Measurements from ENCODE around the gene XRCC4. TPM values are rescaled to one million over a fixed set of nuclear protein-coding genes. Genes with fewer than 3 reads are reported as not detected.

XRCC4 gene
- total and polyA plus RNA-seq, 2 of the 13 experiments (the other 11 are each of a cell fraction or from before 2014, with no cell fraction given) = 2.8 to 12.6 TPM

DNA sequence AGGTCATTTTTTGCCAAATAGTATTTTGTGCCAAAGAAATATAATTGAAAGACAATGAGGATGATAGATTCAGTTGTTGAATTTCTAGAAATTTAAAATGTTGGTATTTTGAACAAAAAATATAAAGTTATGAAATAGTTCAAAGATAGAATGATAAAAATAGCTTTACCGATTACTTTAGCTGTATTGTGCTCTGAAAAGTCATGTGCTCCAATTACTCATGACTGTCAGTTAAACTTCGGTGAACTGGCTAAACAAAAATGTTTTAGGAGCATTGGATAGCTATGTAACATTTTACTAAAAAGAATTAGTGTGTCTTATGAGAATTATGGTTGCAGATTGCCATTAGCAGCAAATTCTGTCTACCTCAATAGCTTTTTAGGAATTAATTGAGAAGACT is 216.9 kb downstream of the XRCC4 start:
- ATAC-seq (no peak), DNase-seq (ENCODE audit: low spot score) (no peak), FAIRE-seq (no peak)
- no peak overlapping the region for H2AFZ ChIP-seq (ENCODE audit: low read length)
- no TSS peak for BruUV-seq (replicated peaks)
- 69% methylated on average over 2 of the region's 2 CpGs for WGBS (ENCODE audit: low lambda C conversion rate)
- ChIA-PET POLR2A (no interaction called here), CTCF (ENCODE audit: low intra/inter-chr PET ratio, low total read pairs) (no interaction called here)
- in situ Hi-C loops (cut with HindIII; ENCODE audit: extremely low pct_ligation_motif_present, low pct_unique_long_range_greater_than_20kb) (no loop called here), intact Hi-C loops (cut with micrococcal nuclease; ENCODE audit: unreplicated experiment) (no loop called here)
- no peaks in the 10 kb centered on the region for H3K27me3 ChIP-seq (ENCODE audit: control insufficient read depth in 1 of 2, insufficient read depth in 2 of 2, low read length in 2 of 2)
- H3K79me2 ChIP-seq (ENCODE audit: insufficient read depth, low read length) = no peaks in the 10 kb centered on the region
- no peaks in the 10 kb centered on the region for H4K20me1 ChIP-seq (ENCODE audit: insufficient read depth, low read length)
- no peaks in the 10 kb centered on the region for H3K36me3 ChIP-seq (replicated peaks in 1 of 2; ENCODE audit: control insufficient read depth in 1 of 2, insufficient read depth in 2 of 2, low read length in 2 of 2)
- no peak overlapping the region for H3K27ac ChIP-seq (ENCODE audit: extremely low read length, insufficient read depth, low read length)
- 0 out of 2 replicates have a peak, but pooled peaks cover 2% of the 10 kb centered on the region for H3K9me3 ChIP-seq (ENCODE audit: low read length)
- no peak overlapping the region for H3K4me2 ChIP-seq (ENCODE audit: low read depth, low read length)
- no peak overlapping the region for H3K4me3 ChIP-seq (replicated peaks in 1 of 3; ENCODE audit: insufficient read depth in 1 of 3, low read depth in 2 of 3, low read length in 3 of 3)
- peaks cover 9% of the 10 kb centered on the region for H3K4me1 ChIP-seq (ENCODE audit: insufficient read depth, low read length)
- no peak overlapping the region for H3K9ac ChIP-seq (ENCODE audit: insufficient read depth, low read depth, low read length)
- TF ChIP-seq KDM2A (CRISPR knock-in tag; IDR thresholded peaks at IDR 0.05; ENCODE audit: borderline replicate concordance, low read depth) (no peak), KLF12 (CRISPR knock-in tag; IDR thresholded peaks at IDR 0.05; ENCODE audit: borderline replicate concordance) (no peak), ZNF317 (CRISPR knock-in tag; IDR thresholded peaks at IDR 0.05) (no peak), CCDC6 (CRISPR knock-in tag; IDR thresholded peaks at IDR 0.05) (no peak), PPARG (CRISPR knock-in tag; conservative IDR thresholded peaks at IDR 0.05) (no peak), ZNF780A (CRISPR knock-in tag; IDR thresholded peaks at IDR 0.05) (no peak), SOX5 (CRISPR knock-in tag; IDR thresholded peaks at IDR 0.05; ENCODE audit: borderline replicate concordance) (no peak), ZNF431 (CRISPR knock-in tag; IDR thresholded peaks at IDR 0.05; ENCODE audit: borderline replicate concordance, low read depth) (no peak), RFX3 (CRISPR knock-in tag; IDR thresholded peaks at IDR 0.05) (no peak), PHF21A (CRISPR knock-in tag; IDR thresholded peaks at IDR 0.05) (no peak), ZNF749 (CRISPR knock-in tag; IDR thresholded peaks at IDR 0.05; ENCODE audit: borderline replicate concordance) (no peak), EED (CRISPR knock-in tag; IDR thresholded peaks at IDR 0.05) (no peak), ZSCAN12 (CRISPR knock-in tag; IDR thresholded peaks at IDR 0.05) (no peak)
- TF ChIP-seq, protein P1, sequence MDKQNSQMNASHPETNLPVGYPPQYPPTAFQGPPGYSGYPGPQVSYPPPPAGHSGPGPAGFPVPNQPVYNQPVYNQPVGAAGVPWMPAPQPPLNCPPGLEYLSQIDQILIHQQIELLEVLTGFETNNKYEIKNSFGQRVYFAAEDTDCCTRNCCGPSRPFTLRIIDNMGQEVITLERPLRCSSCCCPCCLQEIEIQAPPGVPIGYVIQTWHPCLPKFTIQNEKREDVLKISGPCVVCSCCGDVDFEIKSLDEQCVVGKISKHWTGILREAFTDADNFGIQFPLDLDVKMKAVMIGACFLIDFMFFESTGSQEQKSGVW (CRISPR knock-in tag; IDR thresholded peaks at IDR 0.05; ENCODE audit: borderline replicate concordance) = no peak
- TF ChIP-seq, protein P2, sequence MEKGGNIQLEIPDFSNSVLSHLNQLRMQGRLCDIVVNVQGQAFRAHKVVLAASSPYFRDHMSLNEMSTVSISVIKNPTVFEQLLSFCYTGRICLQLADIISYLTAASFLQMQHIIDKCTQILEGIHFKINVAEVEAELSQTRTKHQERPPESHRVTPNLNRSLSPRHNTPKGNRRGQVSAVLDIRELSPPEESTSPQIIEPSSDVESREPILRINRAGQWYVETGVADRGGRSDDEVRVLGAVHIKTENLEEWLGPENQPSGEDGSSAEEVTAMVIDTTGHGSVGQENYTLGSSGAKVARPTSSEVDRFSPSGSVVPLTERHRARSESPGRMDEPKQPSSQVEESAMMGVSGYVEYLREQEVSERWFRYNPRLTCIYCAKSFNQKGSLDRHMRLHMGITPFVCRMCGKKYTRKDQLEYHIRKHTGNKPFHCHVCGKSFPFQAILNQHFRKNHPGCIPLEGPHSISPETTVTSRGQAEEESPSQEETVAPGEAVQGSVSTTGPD (CRISPR knock-in tag; IDR thresholded peaks at IDR 0.05) = no peak
- TF ChIP-seq, protein P3, sequence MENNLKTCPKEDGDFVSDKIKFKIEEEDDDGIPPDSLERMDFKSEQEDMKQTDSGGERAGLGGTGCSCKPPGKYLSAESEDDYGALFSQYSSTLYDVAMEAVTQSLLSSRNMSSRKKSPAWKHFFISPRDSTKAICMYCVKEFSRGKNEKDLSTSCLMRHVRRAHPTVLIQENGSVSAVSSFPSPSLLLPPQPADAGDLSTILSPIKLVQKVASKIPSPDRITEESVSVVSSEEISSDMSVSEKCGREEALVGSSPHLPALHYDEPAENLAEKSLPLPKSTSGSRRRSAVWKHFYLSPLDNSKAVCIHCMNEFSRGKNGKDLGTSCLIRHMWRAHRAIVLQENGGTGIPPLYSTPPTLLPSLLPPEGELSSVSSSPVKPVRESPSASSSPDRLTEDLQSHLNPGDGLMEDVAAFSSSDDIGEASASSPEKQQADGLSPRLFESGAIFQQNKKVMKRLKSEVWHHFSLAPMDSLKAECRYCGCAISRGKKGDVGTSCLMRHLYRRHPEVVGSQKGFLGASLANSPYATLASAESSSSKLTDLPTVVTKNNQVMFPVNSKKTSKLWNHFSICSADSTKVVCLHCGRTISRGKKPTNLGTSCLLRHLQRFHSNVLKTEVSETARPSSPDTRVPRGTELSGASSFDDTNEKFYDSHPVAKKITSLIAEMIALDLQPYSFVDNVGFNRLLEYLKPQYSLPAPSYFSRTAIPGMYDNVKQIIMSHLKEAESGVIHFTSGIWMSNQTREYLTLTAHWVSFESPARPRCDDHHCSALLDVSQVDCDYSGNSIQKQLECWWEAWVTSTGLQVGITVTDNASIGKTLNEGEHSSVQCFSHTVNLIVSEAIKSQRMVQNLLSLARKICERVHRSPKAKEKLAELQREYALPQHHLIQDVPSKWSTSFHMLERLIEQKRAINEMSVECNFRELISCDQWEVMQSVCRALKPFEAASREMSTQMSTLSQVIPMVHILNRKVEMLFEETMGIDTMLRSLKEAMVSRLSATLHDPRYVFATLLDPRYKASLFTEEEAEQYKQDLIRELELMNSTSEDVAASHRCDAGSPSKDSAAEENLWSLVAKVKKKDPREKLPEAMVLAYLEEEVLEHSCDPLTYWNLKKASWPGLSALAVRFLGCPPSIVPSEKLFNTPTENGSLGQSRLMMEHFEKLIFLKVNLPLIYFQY (CRISPR knock-in tag; IDR thresholded peaks at IDR 0.05; ENCODE audit: borderline replicate concordance) = no peak
